ENCODE measurements around the gene MGP. TPM values are rescaled to one million over a fixed set of nuclear protein-coding genes. Genes with fewer than 3 reads are reported as not detected.

Gene MGP
- total and polyA plus RNA-seq, 2 experiments from 2014 or later = 0.60 TPM; not detected in 1

DNA sequence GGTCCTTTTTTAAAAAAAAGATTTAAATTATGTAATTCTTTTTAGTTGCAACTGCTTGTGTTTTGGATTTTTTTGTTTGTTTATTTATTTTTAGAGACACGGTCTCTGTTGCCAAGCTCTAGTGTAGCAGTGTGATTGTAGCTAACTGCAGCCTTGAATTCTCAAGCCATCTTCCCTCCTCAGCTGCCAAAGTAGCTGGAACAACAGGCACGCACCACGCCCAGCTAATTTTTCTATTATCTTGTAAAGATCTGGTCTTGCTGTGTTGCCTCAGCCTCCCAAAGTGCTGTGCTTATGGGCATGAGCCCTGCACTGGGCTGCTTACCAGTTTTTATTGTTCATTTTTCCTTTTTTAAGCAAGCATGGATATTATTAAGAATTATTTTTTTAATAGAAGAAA lies 31.7 kb downstream of the MGP start:
- Histone ChIP-seq H2AFZ (no peak overlapping the region), H3K79me2 (replicated peaks; ENCODE audit: insufficient read depth) (no peaks in the 10 kb centered on the region), H3K27ac (ENCODE audit: low read depth) (no peak overlapping the region), H3K36me3 (ENCODE audit: insufficient read depth) (no peaks in the 10 kb centered on the region), H3K27me3 (ENCODE audit: insufficient read depth) (no peaks in the 10 kb centered on the region), H3K4me3 (no peak overlapping the region), H3K4me1 (ENCODE audit: insufficient read depth) (peaks cover 13% of the 10 kb centered on the region; the same call in 1 of the 2 replicates), H3K9me2 (ENCODE audit: insufficient read depth) (no peaks in the 10 kb centered on the region), H3K4me2 (no peak overlapping the region), H4K20me1 (replicated peaks; ENCODE audit: insufficient read depth) (no peaks in the 10 kb centered on the region), H3F3A (replicated peaks; ENCODE audit: low read depth) (no peaks in the 10 kb centered on the region)
- no peak for DNase-seq (ENCODE audit: low spot score)
- Mint-ChIP-seq H3K4me1 (peaks cover 11% of the 10 kb centered on the region), H3K4me3 (no peak overlapping the region), H3K27me3 (ENCODE audit: insufficient read depth, low read depth, poor library complexity) (no peaks in the 10 kb centered on the region), H3K27ac (no peak overlapping the region), H3K9me3 (peaks cover 5% of the 10 kb centered on the region; the same call in 2 of the 3 replicates), H3K36me3 (ENCODE audit: low read depth) (no peaks in the 10 kb centered on the region)
- ATAC-seq = peak; percentile 51; the same call in 2 of the 3 replicates
- TF ChIP-seq STAT1 (IDR thresholded peaks at IDR 0.05; ENCODE audit: unreplicated experiment) = no peak
- TF ChIP-seq POLR2AphosphoS5 (IDR thresholded peaks at IDR 0.05; ENCODE audit: low read depth) = no peak
- TF ChIP-seq ZNF331 (CRISPR knock-in tag; IDR thresholded peaks at IDR 0.05; ENCODE audit: low read depth) = no peak
- TF ChIP-seq ZNF114 (CRISPR knock-in tag; IDR thresholded peaks at IDR 0.05) = no peak
- TF ChIP-seq, protein P1, sequence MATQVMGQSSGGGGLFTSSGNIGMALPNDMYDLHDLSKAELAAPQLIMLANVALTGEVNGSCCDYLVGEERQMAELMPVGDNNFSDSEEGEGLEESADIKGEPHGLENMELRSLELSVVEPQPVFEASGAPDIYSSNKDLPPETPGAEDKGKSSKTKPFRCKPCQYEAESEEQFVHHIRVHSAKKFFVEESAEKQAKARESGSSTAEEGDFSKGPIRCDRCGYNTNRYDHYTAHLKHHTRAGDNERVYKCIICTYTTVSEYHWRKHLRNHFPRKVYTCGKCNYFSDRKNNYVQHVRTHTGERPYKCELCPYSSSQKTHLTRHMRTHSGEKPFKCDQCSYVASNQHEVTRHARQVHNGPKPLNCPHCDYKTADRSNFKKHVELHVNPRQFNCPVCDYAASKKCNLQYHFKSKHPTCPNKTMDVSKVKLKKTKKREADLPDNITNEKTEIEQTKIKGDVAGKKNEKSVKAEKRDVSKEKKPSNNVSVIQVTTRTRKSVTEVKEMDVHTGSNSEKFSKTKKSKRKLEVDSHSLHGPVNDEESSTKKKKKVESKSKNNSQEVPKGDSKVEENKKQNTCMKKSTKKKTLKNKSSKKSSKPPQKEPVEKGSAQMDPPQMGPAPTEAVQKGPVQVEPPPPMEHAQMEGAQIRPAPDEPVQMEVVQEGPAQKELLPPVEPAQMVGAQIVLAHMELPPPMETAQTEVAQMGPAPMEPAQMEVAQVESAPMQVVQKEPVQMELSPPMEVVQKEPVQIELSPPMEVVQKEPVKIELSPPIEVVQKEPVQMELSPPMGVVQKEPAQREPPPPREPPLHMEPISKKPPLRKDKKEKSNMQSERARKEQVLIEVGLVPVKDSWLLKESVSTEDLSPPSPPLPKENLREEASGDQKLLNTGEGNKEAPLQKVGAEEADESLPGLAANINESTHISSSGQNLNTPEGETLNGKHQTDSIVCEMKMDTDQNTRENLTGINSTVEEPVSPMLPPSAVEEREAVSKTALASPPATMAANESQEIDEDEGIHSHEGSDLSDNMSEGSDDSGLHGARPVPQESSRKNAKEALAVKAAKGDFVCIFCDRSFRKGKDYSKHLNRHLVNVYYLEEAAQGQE (IDR thresholded peaks at IDR 0.05; ENCODE audit: unreplicated experiment) = no peak
- TF ChIP-seq, protein P2, sequence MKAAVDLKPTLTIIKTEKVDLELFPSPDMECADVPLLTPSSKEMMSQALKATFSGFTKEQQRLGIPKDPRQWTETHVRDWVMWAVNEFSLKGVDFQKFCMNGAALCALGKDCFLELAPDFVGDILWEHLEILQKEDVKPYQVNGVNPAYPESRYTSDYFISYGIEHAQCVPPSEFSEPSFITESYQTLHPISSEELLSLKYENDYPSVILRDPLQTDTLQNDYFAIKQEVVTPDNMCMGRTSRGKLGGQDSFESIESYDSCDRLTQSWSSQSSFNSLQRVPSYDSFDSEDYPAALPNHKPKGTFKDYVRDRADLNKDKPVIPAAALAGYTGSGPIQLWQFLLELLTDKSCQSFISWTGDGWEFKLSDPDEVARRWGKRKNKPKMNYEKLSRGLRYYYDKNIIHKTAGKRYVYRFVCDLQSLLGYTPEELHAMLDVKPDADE (IDR thresholded peaks at IDR 0.05) = no peak
- TF ChIP-seq EZH2phosphoT487 (IDR thresholded peaks at IDR 0.05; ENCODE audit: unreplicated experiment) = no peak
- TF ChIP-seq, protein P3, sequence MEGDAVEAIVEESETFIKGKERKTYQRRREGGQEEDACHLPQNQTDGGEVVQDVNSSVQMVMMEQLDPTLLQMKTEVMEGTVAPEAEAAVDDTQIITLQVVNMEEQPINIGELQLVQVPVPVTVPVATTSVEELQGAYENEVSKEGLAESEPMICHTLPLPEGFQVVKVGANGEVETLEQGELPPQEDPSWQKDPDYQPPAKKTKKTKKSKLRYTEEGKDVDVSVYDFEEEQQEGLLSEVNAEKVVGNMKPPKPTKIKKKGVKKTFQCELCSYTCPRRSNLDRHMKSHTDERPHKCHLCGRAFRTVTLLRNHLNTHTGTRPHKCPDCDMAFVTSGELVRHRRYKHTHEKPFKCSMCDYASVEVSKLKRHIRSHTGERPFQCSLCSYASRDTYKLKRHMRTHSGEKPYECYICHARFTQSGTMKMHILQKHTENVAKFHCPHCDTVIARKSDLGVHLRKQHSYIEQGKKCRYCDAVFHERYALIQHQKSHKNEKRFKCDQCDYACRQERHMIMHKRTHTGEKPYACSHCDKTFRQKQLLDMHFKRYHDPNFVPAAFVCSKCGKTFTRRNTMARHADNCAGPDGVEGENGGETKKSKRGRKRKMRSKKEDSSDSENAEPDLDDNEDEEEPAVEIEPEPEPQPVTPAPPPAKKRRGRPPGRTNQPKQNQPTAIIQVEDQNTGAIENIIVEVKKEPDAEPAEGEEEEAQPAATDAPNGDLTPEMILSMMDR (conservative IDR thresholded peaks at IDR 0.05; ENCODE audit: low read depth in 2 of 2) = no peak
- TF ChIP-seq NANOG (IDR thresholded peaks at IDR 0.05; ENCODE audit: borderline replicate concordance) = no peak
- TF ChIP-seq JUNB (IDR thresholded peaks at IDR 0.05; ENCODE audit: unreplicated experiment) = no peak
- TF ChIP-seq, protein P4, sequence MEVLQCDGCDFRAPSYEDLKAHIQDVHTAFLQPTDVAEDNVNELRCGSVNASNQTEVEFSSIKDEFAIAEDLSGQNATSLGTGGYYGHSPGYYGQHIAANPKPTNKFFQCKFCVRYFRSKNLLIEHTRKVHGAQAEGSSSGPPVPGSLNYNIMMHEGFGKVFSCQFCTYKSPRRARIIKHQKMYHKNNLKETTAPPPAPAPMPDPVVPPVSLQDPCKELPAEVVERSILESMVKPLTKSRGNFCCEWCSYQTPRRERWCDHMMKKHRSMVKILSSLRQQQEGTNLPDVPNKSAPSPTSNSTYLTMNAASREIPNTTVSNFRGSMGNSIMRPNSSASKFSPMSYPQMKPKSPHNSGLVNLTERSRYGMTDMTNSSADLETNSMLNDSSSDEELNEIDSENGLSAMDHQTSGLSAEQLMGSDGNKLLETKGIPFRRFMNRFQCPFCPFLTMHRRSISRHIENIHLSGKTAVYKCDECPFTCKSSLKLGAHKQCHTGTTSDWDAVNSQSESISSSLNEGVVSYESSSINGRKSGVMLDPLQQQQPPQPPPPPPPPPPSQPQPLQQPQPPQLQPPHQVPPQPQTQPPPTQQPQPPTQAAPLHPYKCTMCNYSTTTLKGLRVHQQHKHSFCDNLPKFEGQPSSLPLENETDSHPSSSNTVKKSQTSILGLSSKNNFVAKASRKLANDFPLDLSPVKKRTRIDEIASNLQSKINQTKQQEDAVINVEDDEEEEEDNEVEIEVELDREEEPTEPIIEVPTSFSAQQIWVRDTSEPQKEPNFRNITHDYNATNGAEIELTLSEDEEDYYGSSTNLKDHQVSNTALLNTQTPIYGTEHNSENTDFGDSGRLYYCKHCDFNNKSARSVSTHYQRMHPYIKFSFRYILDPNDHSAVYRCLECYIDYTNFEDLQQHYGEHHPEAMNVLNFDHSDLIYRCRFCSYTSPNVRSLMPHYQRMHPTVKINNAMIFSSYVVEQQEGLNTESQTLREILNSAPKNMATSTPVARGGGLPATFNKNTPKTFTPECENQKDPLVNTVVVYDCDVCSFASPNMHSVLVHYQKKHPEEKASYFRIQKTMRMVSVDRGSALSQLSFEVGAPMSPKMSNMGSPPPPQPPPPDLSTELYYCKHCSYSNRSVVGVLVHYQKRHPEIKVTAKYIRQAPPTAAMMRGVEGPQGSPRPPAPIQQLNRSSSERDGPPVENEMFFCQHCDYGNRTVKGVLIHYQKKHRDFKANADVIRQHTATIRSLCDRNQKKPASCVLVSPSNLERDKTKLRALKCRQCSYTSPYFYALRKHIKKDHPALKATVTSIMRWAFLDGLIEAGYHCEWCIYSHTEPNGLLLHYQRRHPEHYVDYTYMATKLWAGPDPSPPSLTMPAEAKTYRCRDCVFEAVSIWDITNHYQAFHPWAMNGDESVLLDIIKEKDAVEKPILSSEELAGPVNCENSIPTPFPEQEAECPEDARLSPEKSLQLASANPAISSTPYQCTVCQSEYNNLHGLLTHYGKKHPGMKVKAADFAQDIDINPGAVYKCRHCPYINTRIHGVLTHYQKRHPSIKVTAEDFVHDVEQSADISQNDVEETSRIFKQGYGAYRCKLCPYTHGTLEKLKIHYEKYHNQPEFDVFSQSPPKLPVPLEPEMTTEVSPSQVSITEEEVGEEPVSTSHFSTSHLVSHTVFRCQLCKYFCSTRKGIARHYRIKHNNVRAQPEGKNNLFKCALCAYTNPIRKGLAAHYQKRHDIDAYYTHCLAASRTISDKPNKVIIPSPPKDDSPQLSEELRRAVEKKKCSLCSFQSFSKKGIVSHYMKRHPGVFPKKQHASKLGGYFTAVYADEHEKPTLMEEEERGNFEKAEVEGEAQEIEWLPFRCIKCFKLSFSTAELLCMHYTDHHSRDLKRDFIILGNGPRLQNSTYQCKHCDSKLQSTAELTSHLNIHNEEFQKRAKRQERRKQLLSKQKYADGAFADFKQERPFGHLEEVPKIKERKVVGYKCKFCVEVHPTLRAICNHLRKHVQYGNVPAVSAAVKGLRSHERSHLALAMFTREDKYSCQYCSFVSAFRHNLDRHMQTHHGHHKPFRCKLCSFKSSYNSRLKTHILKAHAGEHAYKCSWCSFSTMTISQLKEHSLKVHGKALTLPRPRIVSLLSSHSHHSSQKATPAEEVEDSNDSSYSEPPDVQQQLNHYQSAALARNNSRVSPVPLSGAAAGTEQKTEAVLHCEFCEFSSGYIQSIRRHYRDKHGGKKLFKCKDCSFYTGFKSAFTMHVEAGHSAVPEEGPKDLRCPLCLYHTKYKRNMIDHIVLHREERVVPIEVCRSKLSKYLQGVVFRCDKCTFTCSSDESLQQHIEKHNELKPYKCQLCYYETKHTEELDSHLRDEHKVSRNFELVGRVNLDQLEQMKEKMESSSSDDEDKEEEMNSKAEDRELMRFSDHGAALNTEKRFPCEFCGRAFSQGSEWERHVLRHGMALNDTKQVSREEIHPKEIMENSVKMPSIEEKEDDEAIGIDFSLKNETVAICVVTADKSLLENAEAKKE (CRISPR knock-in tag; IDR thresholded peaks at IDR 0.05) = no peak
- TF ChIP-seq EZH2 (IDR thresholded peaks at IDR 0.05; ENCODE audit: low read depth, unreplicated experiment) = no peak
- TF ChIP-seq CREB1 (CRISPR knock-in tag; IDR thresholded peaks at IDR 0.05; ENCODE audit: low read depth) = no peak

Measured in GM23338 (cell line).